ENCODE measurements around the gene CPA3.

Gene CPA3

DNA sequence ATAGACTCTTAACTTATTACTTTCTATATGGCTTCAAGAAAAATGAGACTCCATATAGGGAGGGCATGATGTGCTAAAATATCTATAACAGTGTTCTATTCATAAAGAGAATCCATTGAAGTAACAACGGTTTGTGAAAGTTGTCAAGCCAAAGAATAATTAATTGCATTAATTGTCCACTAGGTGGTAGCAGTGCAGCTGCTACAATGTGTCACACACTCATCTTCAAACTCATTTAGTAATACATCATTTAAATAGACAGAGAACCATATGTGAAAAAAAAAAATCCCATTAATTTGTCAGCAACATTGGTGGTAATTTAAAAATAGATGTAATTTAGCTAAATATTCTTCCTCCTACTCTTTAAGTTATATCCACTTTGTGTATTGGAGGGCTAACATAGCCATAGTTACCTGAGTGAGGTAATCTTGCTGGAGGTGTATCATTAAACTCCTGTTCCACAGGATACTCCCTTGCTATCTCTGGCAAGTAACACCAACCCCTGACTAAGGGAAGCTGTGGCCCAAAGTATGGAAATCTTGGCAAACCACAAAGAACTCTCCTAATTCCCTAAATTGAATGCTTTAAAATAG lies 3.7 kb upstream of the CPA3 start:
- DNase-seq: no peak

DNA sequence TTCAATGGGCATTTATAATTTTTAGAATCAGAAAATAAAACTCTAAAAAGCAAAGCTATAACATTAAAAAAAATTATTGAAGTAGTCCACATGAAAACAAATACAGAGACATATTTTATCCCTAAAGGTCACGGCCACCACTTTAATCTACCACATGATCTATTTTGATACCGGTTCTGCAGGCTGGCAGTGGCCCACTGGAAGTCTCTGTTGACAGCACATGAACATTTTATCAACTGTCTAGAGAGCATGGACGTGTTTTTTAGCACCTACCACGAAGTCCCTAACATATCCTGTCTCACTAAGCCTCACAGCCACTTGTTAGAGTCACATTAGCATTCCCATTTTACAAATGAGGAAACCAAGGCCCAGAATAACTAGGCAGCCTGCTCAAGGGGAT lies 1.8 kb upstream of the CPA3 start:
- no peak for DNase-seq

DNA sequence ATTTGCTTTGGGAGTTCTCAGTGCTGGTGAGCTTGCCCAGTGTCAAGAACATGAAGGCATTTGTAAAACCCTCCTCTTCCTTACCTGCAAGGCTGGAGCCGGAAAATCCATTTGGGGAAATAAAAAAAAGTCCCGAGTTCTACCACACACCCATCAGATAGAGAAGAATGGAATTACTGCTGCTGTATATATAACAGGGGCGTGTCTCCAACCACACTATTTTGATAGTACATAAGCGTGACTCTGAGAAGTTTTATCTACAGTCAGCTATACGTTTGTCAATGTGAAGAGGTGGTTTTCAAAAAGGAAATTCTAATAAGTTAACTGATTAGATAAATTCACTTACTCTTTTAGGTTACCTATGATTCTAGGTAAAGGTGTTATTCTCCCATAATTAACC lies 1.3 kb upstream of the CPA3 start:
- DNase-seq: no peak

DNA sequence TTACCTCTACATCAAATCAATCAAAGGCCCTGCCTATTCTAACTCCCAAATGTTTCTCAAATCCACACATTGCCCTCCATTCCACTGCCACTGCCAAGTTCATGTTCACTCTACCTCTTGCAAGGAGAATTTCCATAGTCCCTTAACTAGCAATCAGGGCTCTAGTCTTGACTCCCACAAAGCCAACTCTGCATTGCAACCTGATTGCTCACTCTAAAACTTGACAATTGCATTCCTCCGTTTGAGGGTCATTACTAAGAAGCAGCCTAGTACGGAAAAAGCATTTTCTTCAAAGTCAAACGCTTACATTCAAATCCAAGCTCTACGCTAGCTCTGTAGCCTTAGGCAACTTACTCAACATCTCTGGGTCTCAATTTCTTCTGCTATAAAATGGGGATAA lies 1.2 kb downstream of the CPA3 start:
- no peak for DNase-seq

DNA sequence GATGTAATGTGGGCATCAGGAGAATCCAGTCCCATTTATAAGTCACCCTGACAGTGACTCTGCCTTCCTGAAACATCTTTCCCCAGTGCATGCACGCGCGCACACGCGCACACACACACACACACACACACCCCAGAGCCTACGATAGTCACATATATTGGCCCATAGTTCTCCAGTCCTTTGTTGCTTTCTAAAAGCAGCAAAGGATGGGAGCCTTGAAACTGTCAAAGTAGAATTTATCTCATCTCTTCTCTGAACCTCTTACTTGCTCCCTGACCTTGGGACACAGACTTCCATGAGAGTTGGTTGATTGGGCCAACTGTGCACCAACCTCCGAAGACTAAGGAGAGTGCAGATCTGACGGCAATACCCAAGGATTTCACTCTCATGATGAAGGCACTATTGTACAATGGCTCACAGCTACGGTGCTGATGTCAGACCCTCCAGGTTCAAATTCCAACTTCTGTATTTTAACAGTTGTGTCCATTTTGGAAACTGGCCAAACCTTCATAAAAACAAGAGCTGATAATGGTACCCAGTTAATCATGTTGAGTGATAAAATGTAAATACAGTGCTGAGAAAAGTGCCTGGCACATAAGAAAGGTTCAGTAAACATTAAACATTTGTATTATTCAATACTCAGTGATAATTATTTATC lies 8.3 kb downstream of the CPA3 start:
- DNase-seq: no peak

DNA sequence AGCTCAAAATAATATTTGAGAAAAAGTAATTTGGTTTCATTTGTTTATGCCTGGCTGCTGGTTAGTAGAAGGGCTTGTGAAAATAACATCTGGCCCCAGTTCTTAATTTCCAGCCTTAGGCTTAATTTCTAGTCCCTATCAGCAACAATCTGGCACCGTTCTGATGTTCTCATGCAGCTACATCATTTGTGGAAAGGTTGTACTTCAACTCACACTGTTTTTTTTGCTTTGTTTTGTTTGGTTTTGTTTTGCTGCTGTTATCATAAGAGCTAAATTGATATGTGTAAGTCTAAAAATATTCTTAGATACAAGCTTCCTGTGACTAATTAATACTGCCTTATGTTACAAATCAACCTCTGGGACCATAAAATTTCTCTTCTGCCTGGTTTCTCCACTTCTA lies 8.9 kb downstream of the CPA3 start:
- no peak for DNase-seq

DNA sequence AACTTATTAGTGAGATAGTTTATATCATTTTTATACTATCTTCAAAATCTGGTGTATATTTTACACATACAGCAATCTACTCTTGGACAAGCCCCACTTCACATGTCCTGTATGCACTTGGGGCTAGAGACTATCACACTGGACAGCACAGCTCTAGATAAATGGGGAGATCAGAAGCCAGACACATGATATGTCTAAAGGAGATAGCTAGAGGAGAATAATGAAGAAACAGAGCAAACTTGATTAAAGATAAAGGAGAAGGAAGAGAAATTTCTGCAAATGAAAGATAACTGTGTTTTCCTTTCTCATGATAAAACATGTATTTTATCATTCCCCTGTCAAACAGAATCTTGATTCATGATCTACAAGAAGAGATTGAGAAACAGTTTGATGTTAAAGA lies 13.0 kb downstream of the CPA3 start:
- no peak for DNase-seq

DNA sequence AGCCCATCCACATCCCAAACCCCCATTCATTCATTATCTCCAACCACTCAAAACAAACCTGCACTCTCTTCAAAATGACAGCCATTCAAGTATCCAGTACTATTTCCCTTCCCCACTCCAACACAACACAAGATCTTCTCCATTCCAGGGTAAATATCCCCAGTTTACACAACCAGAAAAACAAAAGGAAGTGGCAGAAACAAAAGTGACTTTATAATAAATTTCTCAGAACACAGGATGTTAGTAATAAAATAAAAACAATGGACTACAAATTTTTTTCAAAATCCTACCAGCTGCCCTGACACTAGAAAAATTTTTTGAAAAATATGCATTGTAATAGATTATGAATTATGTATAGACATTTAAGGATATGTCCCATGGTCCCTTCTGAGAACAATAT lies 14.2 kb downstream of the CPA3 start:
- DNase-seq: no peak

DNA sequence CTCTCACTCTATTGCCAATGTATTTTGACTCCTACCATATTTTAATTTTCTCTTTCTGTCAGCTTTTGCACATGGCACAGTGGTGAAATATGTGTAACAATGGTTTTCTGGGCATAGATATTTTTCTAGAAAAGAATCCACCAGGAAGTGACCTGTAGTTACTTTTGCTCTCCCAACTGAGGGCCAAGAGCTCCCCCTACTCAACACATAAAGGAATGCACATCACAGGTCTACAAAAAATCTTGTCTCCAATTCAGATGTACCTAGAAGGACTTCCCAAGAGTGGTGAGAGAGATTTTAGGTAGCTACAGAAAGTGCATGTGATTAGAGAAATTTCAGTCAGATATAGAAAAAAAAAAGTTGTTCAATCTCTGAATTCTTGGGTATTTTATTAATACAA lies 15.6 kb downstream of the CPA3 start:
- no peak for DNase-seq

DNA sequence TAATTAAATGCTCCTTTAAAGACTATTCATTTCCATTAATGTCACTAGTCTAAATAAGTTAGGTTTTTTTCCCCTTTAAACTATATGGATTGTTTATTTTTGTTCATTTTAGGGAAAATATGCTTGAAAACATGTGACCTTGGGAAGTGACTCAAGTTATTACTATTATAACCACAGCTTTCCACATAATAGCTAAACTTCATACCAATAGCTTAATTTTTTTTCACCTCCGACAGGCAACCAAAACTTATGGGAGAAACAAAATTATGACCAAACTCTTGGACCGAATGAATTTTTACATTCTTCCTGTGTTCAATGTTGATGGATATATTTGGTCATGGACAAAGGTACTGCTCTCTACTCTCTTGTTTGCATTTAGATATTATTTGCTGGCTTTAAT lies 16.2 kb downstream of the CPA3 start:
- no peak for DNase-seq

DNA sequence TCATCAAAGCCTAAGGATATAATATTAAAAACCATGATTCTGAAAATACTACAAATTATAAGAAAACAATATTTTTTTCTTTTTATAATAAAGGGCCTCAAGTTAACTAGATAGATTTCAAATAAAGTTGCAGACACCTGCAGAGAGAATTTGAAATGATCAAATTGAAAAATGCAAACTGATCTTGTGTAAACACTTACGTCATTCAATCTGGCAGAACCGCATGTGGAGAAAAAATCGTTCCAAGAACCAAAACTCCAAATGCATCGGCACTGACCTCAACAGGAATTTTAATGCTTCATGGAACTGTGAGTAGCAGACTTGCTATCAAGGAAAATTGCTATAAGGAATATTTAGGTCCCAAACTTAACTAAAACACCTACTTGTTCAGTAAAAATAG lies 17.2 kb downstream of the CPA3 start:
- DNase-seq: no peak

DNA sequence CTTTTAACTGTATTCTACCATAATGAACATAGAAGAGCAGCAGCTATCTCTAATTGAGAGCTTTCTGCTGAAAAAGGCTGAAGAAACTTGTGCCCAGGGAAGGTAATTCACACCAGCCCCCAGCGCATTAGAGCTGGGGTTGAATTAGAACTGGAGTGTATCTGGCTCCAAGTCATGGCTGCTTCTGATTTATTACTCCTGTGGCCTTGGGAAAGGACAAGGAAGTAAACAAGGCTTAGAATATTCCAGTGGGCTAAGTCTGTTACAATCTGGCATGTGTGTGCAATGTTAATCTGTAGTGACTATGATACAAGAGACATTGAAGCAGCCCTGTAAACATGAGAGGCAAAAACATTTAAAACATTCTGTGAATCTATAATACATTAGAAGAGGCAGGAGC lies 18.1 kb downstream of the CPA3 start:
- DNase-seq: no peak

DNA sequence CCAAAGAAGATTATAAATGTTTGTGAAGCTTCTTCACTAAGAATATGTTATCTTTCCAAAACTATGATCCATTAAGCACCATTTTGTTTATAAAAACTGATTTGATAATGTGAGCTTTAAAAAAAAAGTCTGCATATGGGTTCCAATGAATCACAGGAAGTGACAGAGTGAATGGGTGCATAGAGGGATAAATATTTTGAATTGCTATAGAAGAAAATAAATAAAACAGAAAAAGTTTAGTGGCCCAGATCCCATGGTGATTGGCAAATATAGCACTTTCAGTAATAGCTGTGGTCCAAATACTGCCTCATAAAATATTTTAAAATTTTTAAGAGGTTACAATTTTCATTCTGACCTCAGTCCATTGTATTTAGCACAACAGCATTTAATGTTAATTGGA lies 19.2 kb downstream of the CPA3 start:
- no peak for DNase-seq

DNA sequence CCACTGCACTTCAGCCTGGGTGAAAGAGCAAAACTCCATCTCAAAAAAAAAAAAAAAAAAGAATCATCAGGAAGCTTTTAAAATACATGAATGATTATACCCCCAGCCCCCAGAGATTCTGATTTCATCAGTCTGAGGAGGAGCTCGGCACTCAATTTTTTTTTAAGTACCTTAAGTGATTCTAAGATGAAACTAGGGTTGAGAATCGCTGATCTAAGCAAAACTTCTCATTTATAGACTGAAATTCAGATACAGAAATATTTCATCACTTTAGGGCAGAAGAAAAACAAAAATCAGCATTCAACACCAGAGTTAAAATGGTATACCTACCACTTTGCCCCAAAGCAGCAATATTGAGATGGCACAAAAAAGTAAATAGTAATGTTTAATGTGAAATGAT lies 24.7 kb downstream of the CPA3 start:
- DNase-seq: no peak

DNA sequence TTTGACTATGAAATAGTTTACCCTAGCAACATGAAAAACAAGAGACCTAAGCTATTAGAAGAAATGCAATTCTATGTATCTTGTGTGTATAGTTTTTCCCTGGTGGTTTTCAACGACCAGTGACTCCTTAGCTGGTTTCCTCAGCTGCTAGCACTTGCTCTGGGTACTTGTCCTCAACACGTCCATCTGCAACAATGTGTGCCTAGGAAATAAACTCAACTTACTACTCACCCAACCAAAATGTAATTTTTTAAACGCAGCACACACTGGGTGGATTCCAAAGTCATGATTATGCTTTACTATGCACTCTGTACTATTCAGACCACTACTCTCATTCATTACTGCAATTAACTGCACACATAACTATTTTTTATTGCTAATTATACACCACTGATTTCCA lies 31.0 kb downstream of the CPA3 start:
- DNase-seq: no peak

DNA sequence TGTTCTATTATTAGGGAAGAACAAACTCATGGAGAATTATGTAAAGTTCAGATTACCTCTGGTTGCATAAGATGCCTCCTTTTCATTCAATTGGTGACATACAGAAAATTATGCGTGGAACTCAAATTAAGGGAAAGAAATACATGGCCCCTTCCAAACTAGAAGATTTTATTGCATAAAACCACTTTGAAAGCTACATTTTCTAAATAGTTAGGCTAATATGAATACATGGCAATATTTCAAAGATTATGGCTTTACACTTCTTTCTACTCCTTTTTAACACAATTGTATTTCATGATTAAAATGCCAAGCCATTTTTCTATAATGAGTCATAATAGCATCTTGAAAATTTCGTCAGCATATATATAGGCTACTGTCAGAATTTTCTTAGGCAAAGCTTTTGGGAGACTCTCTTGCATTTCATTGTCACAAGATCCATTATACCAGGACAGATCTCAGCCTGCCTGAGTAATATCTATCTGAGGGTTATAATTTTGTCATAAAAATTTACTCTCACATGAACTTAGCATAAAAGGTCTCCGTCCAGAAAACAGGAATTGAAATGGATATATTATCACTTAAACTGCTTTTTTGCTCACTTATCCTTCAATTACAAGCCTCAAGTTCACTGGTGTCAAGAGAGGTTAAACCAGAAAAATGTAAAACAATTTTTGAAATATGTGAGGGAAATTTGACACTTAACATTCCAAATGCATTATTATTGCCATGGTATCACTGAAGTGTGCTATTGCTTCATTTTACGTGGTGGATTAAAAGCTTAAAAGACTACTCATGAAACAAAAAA lies 37.1 kb downstream of the CPA3 start:
- DNase-seq: no peak

DNA sequence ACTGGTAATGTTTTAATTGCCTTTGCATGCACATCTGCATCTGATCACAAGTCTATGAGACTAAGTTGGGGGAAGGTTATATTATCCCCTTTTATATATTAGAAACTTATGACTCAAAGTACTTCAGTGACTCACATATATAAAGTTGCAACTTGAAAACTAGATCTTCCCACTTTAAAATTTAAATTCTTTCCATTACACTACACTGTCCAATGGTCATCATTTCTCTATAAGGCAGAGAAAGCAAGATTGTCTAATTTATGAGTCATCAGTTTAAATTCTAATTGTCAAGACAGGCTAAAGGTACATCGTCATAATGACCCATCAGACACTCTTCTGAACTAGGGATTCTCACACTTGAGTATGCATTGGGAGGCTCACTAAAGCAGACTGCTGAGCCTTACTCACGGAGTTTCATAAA lies 37.9 kb downstream of the CPA3 start:
- DNase-seq: no peak

DNA sequence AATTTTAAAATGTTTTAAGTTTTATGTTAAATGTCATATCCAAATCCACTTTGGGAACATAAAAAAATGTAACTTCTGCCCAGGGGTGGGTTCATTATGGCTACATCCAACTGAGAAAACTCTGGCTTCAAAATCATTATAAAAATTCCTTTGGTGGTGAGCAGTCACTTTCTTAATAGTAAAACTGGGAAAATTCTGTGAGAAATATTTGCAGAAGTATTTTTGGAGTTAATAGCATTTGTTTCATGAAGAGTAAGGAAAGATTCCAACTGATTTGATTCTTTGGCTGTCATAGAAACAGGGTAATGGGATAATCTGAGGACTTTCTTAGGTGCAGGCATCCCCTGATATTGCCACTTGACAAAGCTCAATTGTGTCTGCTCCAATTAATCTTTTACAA lies 38.8 kb downstream of the CPA3 start:
- DNase-seq: no peak

DNA sequence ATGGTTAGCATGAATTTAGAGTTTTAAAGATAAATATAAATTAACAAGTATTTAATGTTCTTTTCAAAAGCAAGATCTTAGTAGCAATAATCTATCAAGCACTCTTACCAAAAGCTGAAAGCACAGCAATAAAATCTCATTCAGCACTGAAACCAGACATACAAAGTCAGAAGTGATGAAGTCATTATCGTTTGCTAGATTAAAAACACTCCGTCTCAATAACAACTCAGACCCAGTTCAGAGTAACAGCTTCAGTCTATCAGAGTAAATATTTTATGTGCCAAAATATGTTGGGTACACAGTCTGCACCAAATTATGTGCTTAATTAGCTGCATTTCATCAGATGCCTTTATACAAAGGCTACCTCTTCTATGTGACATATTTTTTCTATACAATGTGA lies 41.6 kb downstream of the CPA3 start:
- no peak for DNase-seq

DNA sequence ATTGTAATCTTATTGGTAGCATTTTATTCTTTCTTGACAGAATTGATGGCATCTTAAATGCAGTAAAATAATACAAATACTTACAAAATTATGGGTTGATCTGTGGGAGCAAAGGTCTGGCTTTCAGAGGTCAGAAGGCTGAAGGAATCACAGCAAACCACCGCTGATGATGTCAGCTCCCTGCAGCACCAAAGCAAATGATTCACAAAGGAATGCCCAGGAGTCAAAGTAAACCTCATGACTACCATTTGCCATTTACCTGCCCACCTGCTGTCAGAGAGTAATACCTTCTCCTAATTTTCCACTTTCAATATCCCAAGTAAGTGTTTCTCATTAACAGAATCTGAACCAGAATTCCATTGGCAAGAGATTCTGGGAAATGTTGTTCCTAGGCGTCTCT lies 46.1 kb downstream of the CPA3 start:
- no peak for DNase-seq

DNA sequence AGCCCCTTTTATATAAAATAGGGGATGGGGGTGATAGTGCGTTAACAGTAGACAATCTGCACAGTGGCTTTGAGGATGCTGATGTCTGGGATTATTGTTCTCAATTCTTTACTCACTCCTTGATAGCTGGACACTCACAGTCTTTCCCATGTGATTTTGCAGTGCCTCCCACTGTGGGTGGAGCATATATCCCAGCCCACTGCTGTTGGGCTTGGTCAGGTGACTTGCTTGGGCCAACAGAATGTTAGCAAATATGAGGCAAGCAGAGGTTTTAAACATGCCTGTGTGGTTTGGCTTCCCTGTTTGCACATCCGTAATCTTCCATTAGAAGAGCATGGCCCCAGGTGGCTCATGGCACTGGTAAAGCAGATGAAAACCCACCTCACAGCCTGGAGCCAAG lies 46.5 kb downstream of the CPA3 start:
- DNase-seq: no peak

DNA sequence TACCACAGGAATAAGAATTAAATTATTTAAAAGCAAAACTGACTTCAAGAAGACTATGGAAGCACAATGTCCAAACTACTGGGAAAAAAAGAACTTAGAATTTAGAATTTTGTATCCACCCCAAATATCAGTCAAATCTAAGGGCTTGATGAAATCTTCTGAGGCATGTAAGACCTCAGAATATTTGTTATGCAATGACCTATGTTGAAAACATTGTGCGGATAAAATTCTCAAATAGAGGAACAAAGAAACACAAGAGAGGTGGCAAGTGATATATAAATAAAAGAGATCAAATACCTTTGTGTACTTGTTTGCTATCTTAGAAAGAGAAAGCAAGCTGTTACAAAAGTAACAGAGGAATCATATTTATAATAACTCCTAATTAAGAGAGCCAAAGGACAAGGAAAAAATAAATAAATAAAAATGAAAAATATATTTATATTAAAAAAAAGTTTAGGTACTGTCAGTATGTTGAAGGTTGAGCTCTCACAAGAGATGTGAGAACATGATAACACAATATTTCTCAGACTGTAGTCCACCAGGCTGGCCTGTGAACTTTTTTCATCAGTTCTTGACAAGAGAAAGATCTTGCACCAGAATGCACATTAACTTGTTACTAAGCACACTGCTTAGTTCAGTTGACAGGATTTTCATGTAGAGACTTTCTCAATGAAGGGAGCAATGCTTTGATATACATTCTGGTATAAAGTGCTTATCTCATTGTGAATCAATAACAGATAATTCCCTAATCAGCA lies 50.0 kb downstream of the CPA3 start:
- no peak for DNase-seq

DNA sequence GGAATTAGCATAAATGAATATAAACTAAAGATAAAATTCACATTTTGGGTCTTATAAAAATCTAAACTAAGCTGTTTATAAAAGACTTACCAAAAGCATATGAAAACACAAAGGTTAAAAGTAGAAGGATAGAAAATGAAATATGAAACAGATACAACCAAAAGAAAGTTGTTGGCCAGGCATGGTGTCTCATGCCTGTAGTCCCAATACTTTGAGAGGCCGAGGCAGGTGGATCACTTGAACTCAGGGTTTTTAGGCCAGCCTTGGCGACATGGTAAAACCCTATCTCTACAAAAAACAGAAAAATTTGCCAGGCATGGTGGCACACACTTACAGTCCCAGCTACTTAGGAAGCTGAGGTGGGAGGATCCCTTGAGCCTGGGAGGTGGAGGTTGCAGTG lies 51.0 kb downstream of the CPA3 start:
- DNase-seq: no peak

DNA sequence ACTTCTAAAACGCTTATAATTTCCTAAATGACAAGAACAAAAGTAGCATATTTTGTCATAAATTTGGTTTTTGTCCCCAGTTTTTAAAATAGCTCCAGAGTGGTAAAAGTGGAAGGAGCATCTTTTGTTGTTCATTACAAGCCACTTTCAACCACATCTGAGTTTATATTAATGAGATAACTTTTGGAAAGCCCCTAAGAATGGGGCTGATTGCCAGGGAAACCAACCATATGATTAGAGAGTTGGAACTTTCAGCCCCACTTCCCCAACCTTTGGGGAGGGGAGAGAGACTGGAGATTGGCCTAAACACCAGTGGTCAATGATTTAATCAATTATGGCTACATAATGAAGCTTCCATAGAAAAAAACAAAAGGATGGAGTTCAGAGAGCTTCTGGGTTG lies 57.4 kb downstream of the CPA3 start:
- DNase-seq: no peak

Measured in activated naive CD4-positive, alpha-beta T cell treated with anti-CD3 and anti-CD28 coated beads, Interleukin-2, amount 50 U/mL, for 16 hours (primary cell).